Measurements from ENCODE around the gene UCN3. TPM values are rescaled to one million over a fixed set of nuclear protein-coding genes. Genes with fewer than 3 reads are reported as not detected.

UCN3 gene
- 1 to 10 TPM; 1.7 to 2.7 (median 2.1) TPM for polyA plus RNA-seq (ENCODE audit: insufficient read length in 4 of 4)

- DNase-seq (ENCODE audit: low read depth in 4 of 4, low spot score in 3 of 4) = no peak
Measured at GRCh38 chr10:5364890-5365338, at the start of gene UCN3. Gene UCN3 (plus strand): TSS chr10:5364966. CDS start chr10:5373721, 8,755 bp downstream.

GRCh38 chr10:5317547-5318107 lies 47.1 kb upstream of the UCN3 start:
- DNase-seq (ENCODE audit: low read depth in 4 of 4, low spot score in 3 of 4) = peak in 1 of 4 donors; percentile 12

GRCh38 chr10:5318148-5318547 lies 46.6 kb upstream of the UCN3 start:
- DNase-seq (ENCODE audit: low read depth in 4 of 4, low spot score in 3 of 4) = no peak

- no peak for DNase-seq (ENCODE audit: low read depth in 4 of 4, low spot score in 3 of 4)
Measured at GRCh38 chr10:5319863-5320262, 44.9 kb upstream of the UCN3 start.

GRCh38 chr10:5321273-5321672 lies 43.5 kb upstream of the UCN3 start:
- no peak for DNase-seq (ENCODE audit: low read depth in 4 of 4, low spot score in 3 of 4)

GRCh38 chr10:5323446-5323845 lies 41.3 kb upstream of the UCN3 start:
- no peak for DNase-seq (ENCODE audit: low read depth in 4 of 4, low spot score in 3 of 4)

- DNase-seq (ENCODE audit: low read depth in 4 of 4, low spot score in 3 of 4) = no peak
Measured at GRCh38 chr10:5325076-5325475, 39.7 kb upstream of the UCN3 start.

- DNase-seq (ENCODE audit: low read depth in 4 of 4, low spot score in 3 of 4) = no peak
Measured at GRCh38 chr10:5334196-5334880, 30.4 kb upstream of the UCN3 start.

- DNase-seq (ENCODE audit: low read depth in 4 of 4, low spot score in 3 of 4) = no peak
Measured at GRCh38 chr10:5338010-5338409, 26.8 kb upstream of the UCN3 start.

GRCh38 chr10:5343092-5343491 lies 21.7 kb upstream of the UCN3 start:
- DNase-seq (ENCODE audit: low read depth in 4 of 4, low spot score in 3 of 4) = no peak

- no peak for DNase-seq (ENCODE audit: low read depth in 4 of 4, low spot score in 3 of 4)
Measured at GRCh38 chr10:5343561-5343960, 21.2 kb upstream of the UCN3 start.

- DNase-seq (ENCODE audit: low read depth in 4 of 4, low spot score in 3 of 4) = no peak
Measured at GRCh38 chr10:5343979-5344378, 20.8 kb upstream of the UCN3 start.

- DNase-seq (ENCODE audit: low read depth in 4 of 4, low spot score in 3 of 4) = no peak
Measured at GRCh38 chr10:5344746-5345145, 20.0 kb upstream of the UCN3 start.

- DNase-seq (ENCODE audit: low read depth in 4 of 4, low spot score in 3 of 4) = no peak
Measured at GRCh38 chr10:5346881-5347280, 17.9 kb upstream of the UCN3 start.

GRCh38 chr10:5349362-5349761 lies 15.4 kb upstream of the UCN3 start:
- DNase-seq (ENCODE audit: low read depth in 4 of 4, low spot score in 3 of 4) = no peak

GRCh38 chr10:5354068-5354467 lies 10.7 kb upstream of the UCN3 start:
- DNase-seq (ENCODE audit: low read depth in 4 of 4, low spot score in 3 of 4) = no peak

GRCh38 chr10:5355594-5356301 lies 9.0 kb upstream of the UCN3 start:
- no peak for DNase-seq (ENCODE audit: low read depth in 4 of 4, low spot score in 3 of 4)

- DNase-seq (ENCODE audit: low read depth in 4 of 4, low spot score in 3 of 4) = no peak
Measured at GRCh38 chr10:5356302-5356763, 8.4 kb upstream of the UCN3 start.

- no peak for DNase-seq (ENCODE audit: low read depth in 4 of 4, low spot score in 3 of 4)
Measured at GRCh38 chr10:5360318-5360915, 4.3 kb upstream of the UCN3 start.

- no peak for DNase-seq (ENCODE audit: low read depth in 4 of 4, low spot score in 3 of 4)
Measured at GRCh38 chr10:5361966-5362365, 2.8 kb upstream of the UCN3 start.

- no peak for DNase-seq (ENCODE audit: low read depth in 4 of 4, low spot score in 3 of 4)
Measured at GRCh38 chr10:5362873-5363272, 1.9 kb upstream of the UCN3 start.
